Measurements from ENCODE around the gene BMP4.

Gene BMP4

GRCh38 chr14:53967606-53968005 is 11.0 kb upstream of the BMP4 start:
- in situ Hi-C loops (cut with HindIII; ENCODE audit: low sequenced_read_pairs): loop anchor here (10.0 to 25.0 kb wide), 2 partner anchors 367 to 430 kb away; no protein-coding TSS in a partner anchor

GRCh38 chr14:53964249-53964648 is 7.6 kb upstream of the BMP4 start:
- in situ Hi-C loops (cut with HindIII; ENCODE audit: low sequenced_read_pairs): loop anchor here (5.0 to 25.0 kb wide), 3 partner anchors 213 to 427 kb away; no protein-coding TSS in a partner anchor

GRCh38 chr14:53963320-53964227 is 6.9 kb upstream of the BMP4 start:
- in situ Hi-C loops (cut with HindIII; ENCODE audit: low sequenced_read_pairs): loop anchor here (5.0 to 25.0 kb wide), 3 partner anchors 214 to 426 kb away; no protein-coding TSS in a partner anchor

GRCh38 chr14:53962953-53963319 is 6.3 kb upstream of the BMP4 start:
- in situ Hi-C loops (cut with HindIII; ENCODE audit: low sequenced_read_pairs): loop anchor here (5.0 to 25.0 kb wide), 3 partner anchors 214 to 426 kb away; no protein-coding TSS in a partner anchor

- in situ Hi-C loops (cut with HindIII; ENCODE audit: low sequenced_read_pairs): loop anchor here (25.0 kb wide), 1 partner anchor 421 kb away; no protein-coding TSS in a partner anchor
Observed at GRCh38 chr14:53958628-53959027, 2.0 kb upstream of the BMP4 start.

- in situ Hi-C loops (cut with HindIII; ENCODE audit: low sequenced_read_pairs): loop anchor here (25.0 kb wide), 1 partner anchor 420 kb away; no protein-coding TSS in a partner anchor
Observed at GRCh38 chr14:53957739-53958138, 1.1 kb upstream of the BMP4 start.

GRCh38 chr14:53955671-53956426 is 776 bp downstream of the BMP4 start:
- in situ Hi-C loops (cut with HindIII; ENCODE audit: low sequenced_read_pairs): loop anchor here (25.0 kb wide), 1 partner anchor 419 kb away; no protein-coding TSS in a partner anchor

GRCh38 chr14:53955229-53955556 is 1.4 kb downstream of the BMP4 start:
- in situ Hi-C loops (cut with HindIII; ENCODE audit: low sequenced_read_pairs): loop anchor here (25.0 kb wide), 1 partner anchor 418 kb away; no protein-coding TSS in a partner anchor

GRCh38 chr14:53954551-53955228 is 1.9 kb downstream of the BMP4 start:
- in situ Hi-C loops (cut with HindIII; ENCODE audit: low sequenced_read_pairs): loop anchor here (25.0 kb wide), 1 partner anchor 417 kb away; no protein-coding TSS in a partner anchor

GRCh38 chr14:53953828-53954550 is 2.6 kb downstream of the BMP4 start:
- in situ Hi-C loops (cut with HindIII; ENCODE audit: low sequenced_read_pairs): loop anchor here (25.0 kb wide), 1 partner anchor 417 kb away; no protein-coding TSS in a partner anchor

GRCh38 chr14:53953002-53953827 is 3.4 kb downstream of the BMP4 start:
- in situ Hi-C loops (cut with HindIII; ENCODE audit: low sequenced_read_pairs): loop anchor here (25.0 kb wide), 1 partner anchor 416 kb away; no protein-coding TSS in a partner anchor

GRCh38 chr14:53952533-53952932 is 4.1 kb downstream of the BMP4 start:
- in situ Hi-C loops (cut with HindIII; ENCODE audit: low sequenced_read_pairs): loop anchor here (25.0 kb wide), 1 partner anchor 415 kb away; no protein-coding TSS in a partner anchor

GRCh38 chr14:53951627-53952303 is 4.9 kb downstream of the BMP4 start:
- in situ Hi-C loops (cut with HindIII; ENCODE audit: low sequenced_read_pairs): loop anchor here (25.0 kb wide), 1 partner anchor 414 kb away; no protein-coding TSS in a partner anchor

- in situ Hi-C loops (cut with HindIII; ENCODE audit: low sequenced_read_pairs): loop anchor here (25.0 kb wide), 1 partner anchor 414 kb away; no protein-coding TSS in a partner anchor
Observed at GRCh38 chr14:53951243-53951626, 5.4 kb downstream of the BMP4 start.

GRCh38 chr14:53950031-53950793 is 6.4 kb downstream of the BMP4 start:
- in situ Hi-C loops (cut with HindIII; ENCODE audit: low sequenced_read_pairs): loop anchor here (25.0 kb wide), 1 partner anchor 413 kb away; no protein-coding TSS in a partner anchor

- in situ Hi-C loops (cut with HindIII; ENCODE audit: low sequenced_read_pairs): no loop called here
Observed at GRCh38 chr14:53949201-53949600, 7.4 kb downstream of the BMP4 start.

- in situ Hi-C loops (cut with HindIII; ENCODE audit: low sequenced_read_pairs): no loop called here
Observed at GRCh38 chr14:53948205-53948884, 8.3 kb downstream of the BMP4 start.
